Measurements from ENCODE around the gene SUMO3. TPM values are rescaled to one million over a fixed set of nuclear protein-coding genes. Genes with fewer than 3 reads are reported as not detected.

Gene SUMO3
- polyA plus RNA-seq, 1 donor, result 60.2 TPM

- no peak for DNase-seq (ENCODE audit: low read depth)
Measured at GRCh38 chr21:44779417-44780136, 38.3 kb downstream of the SUMO3 start.

- DNase-seq (ENCODE audit: low read depth), result no peak
Measured at GRCh38 chr21:44778983-44779382, 38.9 kb downstream of the SUMO3 start.

GRCh38 chr21:44778499-44778911 is 39.4 kb downstream of the SUMO3 start:
- DNase-seq (ENCODE audit: low read depth), result no peak

GRCh38 chr21:44778094-44778493 is 39.8 kb downstream of the SUMO3 start:
- no peak for DNase-seq (ENCODE audit: low read depth)

- no peak for DNase-seq (ENCODE audit: low read depth)
Measured at GRCh38 chr21:44774972-44775371, 42.9 kb downstream of the SUMO3 start.

GRCh38 chr21:44773291-44773932 is 44.5 kb downstream of the SUMO3 start:
- no peak for DNase-seq (ENCODE audit: low read depth)

GRCh38 chr21:44771896-44772525 is 45.9 kb downstream of the SUMO3 start:
- no peak for DNase-seq (ENCODE audit: low read depth)

GRCh38 chr21:44767834-44768831 is 49.7 kb downstream of the SUMO3 start:
- DNase-seq (ENCODE audit: low read depth), result no peak

GRCh38 chr21:44766818-44767354 is 51.0 kb downstream of the SUMO3 start:
- no peak for DNase-seq (ENCODE audit: low read depth)

- no peak for DNase-seq (ENCODE audit: low read depth)
Measured at GRCh38 chr21:44766014-44766817, 51.6 kb downstream of the SUMO3 start.

GRCh38 chr21:44765231-44766013 is 52.4 kb downstream of the SUMO3 start:
- no peak for DNase-seq (ENCODE audit: low read depth)

- DNase-seq (ENCODE audit: low read depth), result no peak
Measured at GRCh38 chr21:44764319-44765230, 53.3 kb downstream of the SUMO3 start.

- no peak for DNase-seq (ENCODE audit: low read depth)
Measured at GRCh38 chr21:44763451-44764318, 54.2 kb downstream of the SUMO3 start.

- DNase-seq (ENCODE audit: low read depth), result no peak
Measured at GRCh38 chr21:44763050-44763378, 54.8 kb downstream of the SUMO3 start.

GRCh38 chr21:44762221-44763049 is 55.4 kb downstream of the SUMO3 start:
- no peak for DNase-seq (ENCODE audit: low read depth)

GRCh38 chr21:44761747-44762208 is 56.1 kb downstream of the SUMO3 start:
- no peak for DNase-seq (ENCODE audit: low read depth)
